Measurements from ENCODE around the gene LCMT1.
"Not testable (repeated sequence)": the region's sequence is repeated elsewhere in the genome, so short reads cannot be mapped to it uniquely, and the experiment has no call there.

GRCh38 chr16:25132751-25133150, 21.2 kb downstream of the LCMT1 start:
- not testable (repeated sequence) for TF ChIP-seq CTCF, POLR2A (IDR thresholded peaks at IDR 0.05)

Measured in thyroid gland (tissue), 4 donors.